Measurements from ENCODE around the gene DUXB.

DUXB gene

DNA sequence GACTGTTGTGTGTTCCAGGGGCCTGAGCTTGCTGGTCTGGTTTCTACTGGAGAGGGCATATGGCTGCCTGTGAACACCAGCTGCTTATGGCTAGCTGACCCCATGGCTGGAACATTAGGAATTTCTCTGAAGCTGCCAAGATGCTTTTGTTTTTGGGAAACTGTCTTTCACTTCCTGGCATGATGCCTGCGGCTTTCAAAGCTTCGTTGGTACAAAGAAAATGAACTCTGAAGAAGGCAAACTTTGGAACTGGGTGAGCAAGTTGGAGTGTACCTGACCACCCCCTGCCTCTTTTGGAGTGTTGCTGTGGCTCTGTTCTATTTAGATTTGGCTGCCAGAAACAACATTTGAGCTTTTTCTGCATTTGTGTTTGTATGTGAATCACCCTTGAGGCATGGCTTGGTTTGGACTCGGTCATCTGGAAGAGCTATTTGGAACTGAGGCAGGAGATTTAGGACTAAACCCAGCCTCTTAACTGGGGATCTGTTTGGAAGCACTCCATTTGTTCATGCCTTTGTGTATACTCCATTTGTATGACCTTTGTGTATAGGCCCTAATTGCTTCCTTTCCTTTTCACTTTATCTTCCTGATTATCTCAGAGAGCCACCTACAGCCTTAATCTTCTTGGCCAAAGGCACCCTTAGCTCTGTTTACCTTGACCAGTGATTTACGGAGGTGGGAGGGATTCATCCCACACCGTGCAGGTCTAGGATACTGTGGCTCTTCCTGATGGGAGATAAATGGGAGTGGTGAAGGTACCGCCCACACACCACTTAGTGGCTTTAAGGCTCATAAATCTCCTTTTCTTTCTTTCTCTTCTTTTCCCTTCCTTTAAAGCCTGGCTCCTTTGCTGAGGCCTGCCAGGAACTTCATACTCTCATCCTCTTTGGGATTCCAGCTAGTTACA is 32.3 kb upstream of the DUXB start:
- TF ChIP-seq, protein P1, sequence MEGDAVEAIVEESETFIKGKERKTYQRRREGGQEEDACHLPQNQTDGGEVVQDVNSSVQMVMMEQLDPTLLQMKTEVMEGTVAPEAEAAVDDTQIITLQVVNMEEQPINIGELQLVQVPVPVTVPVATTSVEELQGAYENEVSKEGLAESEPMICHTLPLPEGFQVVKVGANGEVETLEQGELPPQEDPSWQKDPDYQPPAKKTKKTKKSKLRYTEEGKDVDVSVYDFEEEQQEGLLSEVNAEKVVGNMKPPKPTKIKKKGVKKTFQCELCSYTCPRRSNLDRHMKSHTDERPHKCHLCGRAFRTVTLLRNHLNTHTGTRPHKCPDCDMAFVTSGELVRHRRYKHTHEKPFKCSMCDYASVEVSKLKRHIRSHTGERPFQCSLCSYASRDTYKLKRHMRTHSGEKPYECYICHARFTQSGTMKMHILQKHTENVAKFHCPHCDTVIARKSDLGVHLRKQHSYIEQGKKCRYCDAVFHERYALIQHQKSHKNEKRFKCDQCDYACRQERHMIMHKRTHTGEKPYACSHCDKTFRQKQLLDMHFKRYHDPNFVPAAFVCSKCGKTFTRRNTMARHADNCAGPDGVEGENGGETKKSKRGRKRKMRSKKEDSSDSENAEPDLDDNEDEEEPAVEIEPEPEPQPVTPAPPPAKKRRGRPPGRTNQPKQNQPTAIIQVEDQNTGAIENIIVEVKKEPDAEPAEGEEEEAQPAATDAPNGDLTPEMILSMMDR (conservative IDR thresholded peaks at IDR 0.05; ENCODE audit: low read depth): no peak
- no peak for DNase-seq (ENCODE audit: low spot score)
- CTCF ChIA-PET: interaction anchor here (0.7 kb wide), 1 partner anchor 1929 kb away, joined by 3 read pairs; no protein-coding TSS in a partner anchor
- POLR2A ChIA-PET (ENCODE audit: low non-redundant PET): no interaction called here
- H3K27ac ChIP-seq: no peak overlapping the region

DNA sequence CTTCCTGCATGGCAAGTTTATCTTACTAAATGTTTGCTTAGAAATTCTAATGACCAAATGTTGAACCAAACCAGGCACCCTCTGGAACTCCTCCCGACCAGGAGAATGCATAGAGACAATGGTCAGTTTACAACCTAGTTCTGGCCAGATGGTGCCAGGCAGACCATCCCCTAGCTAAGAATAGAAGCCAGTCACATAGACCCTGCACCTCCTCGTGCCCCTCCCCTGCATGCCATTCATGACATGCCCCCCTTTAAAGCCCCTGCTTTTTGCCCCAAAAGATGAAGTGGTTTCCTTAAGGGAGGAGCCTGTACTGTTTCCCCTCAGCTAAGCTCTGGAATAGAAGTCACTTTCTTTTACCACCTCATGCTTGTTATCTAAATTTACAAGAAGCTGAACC is 31.6 kb upstream of the DUXB start:
- TF ChIP-seq, protein P1 (conservative IDR thresholded peaks at IDR 0.05; ENCODE audit: low read depth): no peak
- ChIA-PET CTCF (no interaction called here), POLR2A (ENCODE audit: low non-redundant PET) (no interaction called here)
- no peak overlapping the region for H3K27ac ChIP-seq
- no peak for DNase-seq (ENCODE audit: low spot score)

GRCh38 chr16:75727221-75727620 is 26.0 kb upstream of the DUXB start:
- ChIA-PET POLR2A (ENCODE audit: low non-redundant PET) (no interaction called here), CTCF (no interaction called here)
- TF ChIP-seq, protein P1 (conservative IDR thresholded peaks at IDR 0.05; ENCODE audit: low read depth): no peak
- no peak for DNase-seq (ENCODE audit: low spot score)
- no peak overlapping the region for H3K27ac ChIP-seq

- TF ChIP-seq, protein P1 (conservative IDR thresholded peaks at IDR 0.05; ENCODE audit: low read depth): no peak
- DNase-seq (ENCODE audit: low spot score): no peak
- no peak within 1 kb of the TSS for H3K27ac ChIP-seq
- ChIA-PET CTCF (no interaction called here), POLR2A (ENCODE audit: low non-redundant PET) (no interaction called here)
These were observed 25.1 kb upstream of the DUXB start, which contains the start of gene CPHXL for GRCh38 chr16:75726390-75726789. Gene CPHXL, minus strand, starts transcription at chr16:75726490. Its CDS starts 48 bp downstream, at chr16:75726442.

GRCh38 chr16:75718452-75718851 is 17.2 kb upstream of the DUXB start:
- CTCF ChIA-PET: no interaction called here
- no peak overlapping the region for H3K27ac ChIP-seq
- TF ChIP-seq, protein P1 (conservative IDR thresholded peaks at IDR 0.05; ENCODE audit: low read depth): no peak

GRCh38 chr16:75714661-75715060 is 13.4 kb upstream of the DUXB start:
- no peak overlapping the region for H3K27ac ChIP-seq
- ChIA-PET CTCF (no interaction called here), POLR2A (ENCODE audit: low non-redundant PET) (no interaction called here)
- no peak for DNase-seq (ENCODE audit: low spot score)
- TF ChIP-seq, protein P1 (conservative IDR thresholded peaks at IDR 0.05; ENCODE audit: low read depth): no peak

More at GRCh38 chr16:75718452-75718851, 17.2 kb upstream of the DUXB start:
- POLR2A ChIA-PET (ENCODE audit: low non-redundant PET): no interaction called here
- no peak for DNase-seq (ENCODE audit: low spot score)

All from RWPE1 (cell line).